Aorta (tissue), 5 donors: ENCODE results near the gene ZNF334. TPM values are rescaled to one million over a fixed set of nuclear protein-coding genes. Genes with fewer than 3 reads are reported as not detected.

Source experiments
- ATAC-seq: fragments of 200-7000 bp; cut with Tn5 transposase; one replicate; pipeline ENCODE4 v1.9.1; 2022; ENCODE audit warnings: moderate library complexity; ENCODE audit not compliant: low FRiP score
- DNase-seq, 2 donors: peaks; one replicate each; pipeline ENCODE4 v3.0.0-alpha.2; 2020
- H3K27ac ChIP-seq, 2 donors: one replicate each; pipeline ENCODE4 v1.5.1; 2013; ENCODE audit warnings: low read length in 2 of 2, mild to moderate bottlenecking in 2 of 2, moderate library complexity in 2 of 2, control low read depth in 1 of 2, inconsistent platforms in 1 of 2, low read depth in 1 of 2
- H3K27me3 ChIP-seq, 2 donors: one replicate each; pipeline ENCODE4 v1.6.1; 2013; ENCODE audit warnings: control low read depth in 1 of 2, low read length in 1 of 2, mild to moderate bottlenecking in 1 of 2, moderate library complexity in 1 of 2; ENCODE audit not compliant: insufficient read depth in 2 of 2, control insufficient read depth in 1 of 2
- H3K36me3 ChIP-seq, 2 donors: one replicate each; pipeline ENCODE4 v1.6.1; 2013; ENCODE audit warnings: control low read depth in 1 of 2, low read length in 1 of 2, mild to moderate bottlenecking in 1 of 2; ENCODE audit not compliant: insufficient read depth in 2 of 2, control insufficient read depth in 1 of 2
- H3K4me1 ChIP-seq, 2 donors: one replicate each; pipeline ENCODE4 v1.6.1; 2013; ENCODE audit warnings: low read length in 2 of 2, control low read depth in 1 of 2, mild to moderate bottlenecking in 1 of 2, moderate library complexity in 1 of 2; ENCODE audit not compliant: insufficient read depth in 2 of 2, control insufficient read depth in 1 of 2
- H3K4me3 ChIP-seq, 2 donors: one replicate each; pipeline ENCODE4 v1.5.1; 2013; ENCODE audit warnings: low read length in 2 of 2, control low read depth in 1 of 2, mild to moderate bottlenecking in 1 of 2
- H3K9me3 ChIP-seq: one replicate; pipeline ENCODE4 v1.6.1; 2013; ENCODE audit warnings: mild to moderate bottlenecking, low read length; ENCODE audit not compliant: control insufficient read depth
- WGBS, 2 donors: extraction: QIAGEN DNeasy Blood & Tissue Kit; methylation state at CpG; one replicate each; pipeline ENCODE4 v1.1.7; 2013; 5-methylcytosine and 5-hydroxymethylcytosine counted together
- intact Hi-C, 2 donors: fragments of 100-400 bp; cut with DNase I; formaldehyde crosslinking; loops; one replicate each; pipeline versions ENCODE4 v1.14.2 to v1.15.0; 2022
- polyA plus RNA-seq, 2 donors: library from polyadenylated mRNA; stranded (reverse); fragments of 200-250 nt; gene quantifications; one replicate each; pipeline ENCODE4 v1.2.3, GENCODE V29; 2013
- total RNA-seq, 2 donors: library from RNA; stranded (reverse); fragmentation: NEBNext Ultra II Directional; extraction: Animal tissue kit (Norgen Biotek cat#: 25700); gene quantifications; one replicate each; pipeline ENCODE4 v1.2.1, GENCODE V29; 2021
- donor health status: healthy with polysubstance abuse.
- donor health status: Bipolar disorder and iron deficiency.
- donor health status: DM: no; HTN: no; CAD: no.
- donor health status: DM: no; HTN: no; CAD: no.
- donor health status: DM: yes; HTN: yes; CAD: no.

Gene ZNF334
- total and polyA plus RNA-seq, 4 donors, result 0.38 to 3.9 (median 1.2) TPM

- intact Hi-C loops, result no loop called here
- DNase-seq (peak; percentile 47 to 82), ATAC-seq (no peak)
- Histone ChIP-seq H3K27me3 (no peaks in the 10 kb centered on the region), H3K27ac (no peak overlapping the region), H3K36me3 (no peaks in the 10 kb centered on the region), H3K9me3 (no peaks in the 10 kb centered on the region), H3K4me1 (no peaks in the 10 kb centered on the region), H3K4me3 (no peak overlapping the region)
- 5 to 6% methylated on average over 36 of the region's 36 CpGs for WGBS, 2 donors
Observed at GRCh38 chr20:46458866-46459750, 54.3 kb downstream of the ZNF334 start.

DNA sequence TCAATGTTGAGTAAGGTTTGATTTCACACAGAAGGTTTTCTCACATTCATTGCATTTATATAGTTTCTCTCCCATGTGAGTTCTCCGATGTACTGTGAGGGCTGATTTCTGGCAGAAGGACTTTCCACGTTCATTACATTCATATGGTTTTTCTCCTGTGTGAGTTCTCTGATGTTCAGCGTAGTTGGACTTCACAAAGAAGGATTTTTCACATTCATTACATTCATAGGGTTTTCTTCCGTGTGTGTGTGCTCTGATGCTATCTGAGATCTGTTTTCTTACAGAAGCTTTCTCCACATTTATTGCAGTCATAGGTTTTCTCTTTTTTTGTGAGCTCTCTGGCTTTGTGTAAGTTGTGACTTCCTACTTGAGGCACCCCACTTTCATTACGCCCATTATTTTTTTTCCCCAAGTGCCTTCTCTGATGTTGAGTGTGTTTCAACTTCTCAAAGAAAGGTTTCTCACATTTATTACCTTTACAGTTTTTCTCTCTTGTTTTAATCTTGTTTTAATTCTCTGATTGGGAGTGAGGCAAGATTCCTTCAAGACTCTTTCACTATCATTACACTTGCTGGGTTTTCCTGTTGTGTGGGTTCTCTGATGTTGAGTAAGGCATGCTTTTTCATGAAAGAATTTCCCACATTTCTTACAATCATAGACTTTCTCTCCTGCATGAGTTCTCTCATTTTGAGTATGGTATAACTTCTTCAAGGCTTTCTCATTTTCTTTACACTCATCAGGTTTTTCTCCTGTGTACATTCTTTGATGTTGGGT, 56.9 kb downstream of the ZNF334 start:
- no peaks in the 10 kb centered on the region for H3K4me1 ChIP-seq
- H3K4me3 ChIP-seq, result no peak overlapping the region
- no peak overlapping the region for H3K27ac ChIP-seq
- H3K9me3 ChIP-seq, result no peaks in the 10 kb centered on the region
- no peak for DNase-seq
- H3K27me3 ChIP-seq, result no peaks in the 10 kb centered on the region
- 89 to 94% methylated on average over 5 of the region's 5 CpGs for WGBS, 2 donors
- no peaks in the 10 kb centered on the region for H3K36me3 ChIP-seq
- ATAC-seq, result no peak
- intact Hi-C loops, result no loop called here

- DNase-seq (no peak), ATAC-seq (no peak)
- intact Hi-C loops, result no loop called here
- H3K9me3 ChIP-seq, result no peaks in the 10 kb centered on the region
- no peaks in the 10 kb centered on the region for H3K36me3 ChIP-seq
- no peak overlapping the region for H3K27ac ChIP-seq
- no peaks in the 10 kb centered on the region for H3K27me3 ChIP-seq
- H3K4me3 ChIP-seq, result no peak overlapping the region
- 87 to 90% methylated on average over 2 of the region's 2 CpGs for WGBS, 2 donors
- no peaks in the 10 kb centered on the region for H3K4me1 ChIP-seq
Observed at GRCh38 chr20:46455729-46456128, 57.6 kb downstream of the ZNF334 start.

Other genes starting within 250 kb of the ZNF334 start
- gene CDH22, start 205.1 kb downstream of the ZNF334 start, total RNA-seq, result not detected
- not detected for gene CDH22, start 205.1 kb downstream of the ZNF334 start, polyA plus RNA-seq
- gene ELMO2, start 106.9 kb downstream of the ZNF334 start, total RNA-seq, result 10 to 100 TPM; 47.5 to 51.6 TPM
- gene ELMO2, start 106.9 kb downstream of the ZNF334 start, polyA plus RNA-seq, result 10 to 100 TPM; 19.3 to 24.2 TPM
- not detected for gene OCSTAMP, start 37.1 kb upstream of the ZNF334 start, total RNA-seq
- gene OCSTAMP, start 37.1 kb upstream of the ZNF334 start, polyA plus RNA-seq, result not detected
- gene SLC13A3, start 137.9 kb upstream of the ZNF334 start, total RNA-seq, result 1 to 10 TPM; 3.7 to 5.1 TPM
- gene SLC13A3, start 137.9 kb upstream of the ZNF334 start, polyA plus RNA-seq, result 1 to 10 TPM in 1 of 2 donors, not detected in 1; 1.8 TPM
- 10 to 100 TPM in 1 of 2 donors, 1 to 10 TPM in 1; 9.4 to 10.4 TPM for gene TP53RK, start 175.9 kb upstream of the ZNF334 start, total RNA-seq
- 1 to 10 TPM; 9.3 to 9.4 TPM for gene TP53RK, start 175.9 kb upstream of the ZNF334 start, polyA plus RNA-seq
- 10 to 100 TPM; 13.9 to 25.6 TPM for gene SLC2A10, start 196.1 kb upstream of the ZNF334 start, total RNA-seq
- 1 to 10 TPM; 3.5 to 9.7 TPM for gene SLC2A10, start 196.1 kb upstream of the ZNF334 start, polyA plus RNA-seq